GM18907 (cell line): ENCODE measurements around the gene OR4C15.

Experiments
- ATAC-seq: cut with Tn5 transposase; IDR thresholded peaks from one replicate; pipeline ENCODE4 v1.9.1; 2021; ENCODE audit warnings: mild to moderate bottlenecking, moderate library complexity; ENCODE audit not compliant: unreplicated experiment

OR4C15 gene

DNA sequence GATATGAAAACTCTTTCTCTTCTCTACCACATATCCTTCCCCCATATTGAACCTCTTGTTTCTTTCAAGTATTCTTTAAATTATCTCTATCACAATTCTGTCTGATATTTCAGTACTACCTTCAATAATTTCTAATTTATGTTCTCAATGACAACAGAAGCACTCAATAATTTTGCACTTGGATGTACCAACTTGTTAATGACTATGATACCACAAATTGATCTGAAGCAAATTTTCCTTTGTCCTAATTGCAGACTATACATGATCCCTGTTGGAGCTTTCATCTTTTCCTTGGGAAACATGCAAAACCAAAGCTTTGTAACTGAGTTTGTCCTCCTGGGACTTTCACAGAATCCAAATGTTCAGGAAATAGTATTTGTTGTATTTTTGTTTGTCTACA is at the start of gene OR4C15:
OR4C15 (plus strand) TSS at position 301 of the 400 bp plus-strand sequence; CDS start at position 301, 0 bp downstream.
- ATAC-seq: no peak

DNA sequence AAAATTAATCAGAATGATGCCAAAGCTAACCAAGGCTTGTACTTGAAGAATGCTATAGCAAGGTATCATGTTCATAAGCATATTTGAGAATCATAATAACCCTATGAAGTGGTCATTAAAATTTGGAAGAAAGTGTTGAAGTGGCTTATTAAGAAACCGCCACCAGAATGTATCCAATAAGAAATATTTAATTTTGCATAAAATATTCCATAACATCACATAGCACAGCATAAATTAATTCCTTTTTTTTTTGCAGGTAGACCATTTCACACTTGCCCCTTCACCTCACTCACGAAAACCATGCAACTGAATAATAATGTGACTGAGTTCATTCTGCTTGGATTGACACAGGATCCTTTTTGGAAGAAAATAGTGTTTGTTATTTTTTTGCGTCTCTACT is 17.6 kb downstream of the OR4C15 start, which contains the start of gene OR4C16:
OR4C16 (plus strand) TSS at position 301 of the 400 bp plus-strand sequence; CDS start at position 301, 0 bp downstream.
- ATAC-seq: no peak

DNA sequence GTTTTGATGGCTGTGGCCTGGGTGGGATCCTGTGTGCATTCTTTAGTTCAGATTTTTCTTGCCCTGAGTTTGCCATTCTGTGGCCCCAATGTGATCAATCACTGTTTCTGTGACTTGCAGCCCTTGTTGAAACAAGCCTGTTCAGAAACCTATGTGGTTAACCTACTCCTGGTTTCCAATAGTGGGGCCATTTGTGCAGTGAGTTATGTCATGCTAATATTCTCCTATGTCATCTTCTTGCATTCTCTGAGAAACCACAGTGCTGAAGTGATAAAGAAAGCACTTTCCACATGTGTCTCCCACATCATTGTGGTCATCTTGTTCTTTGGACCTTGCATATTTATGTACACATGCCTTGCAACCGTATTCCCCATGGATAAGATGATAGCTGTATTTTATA is 18.3 kb downstream of the OR4C15 start:
- no peak for ATAC-seq
